Common myeloid progenitor, CD34-positive (primary cell): ENCODE results near the gene BEGAIN.

Source experiments
- CTCF ChIA-PET: fragments of 350-600 bp; sonication (Branson Sonifier 250); formaldehyde crosslinking; loops from one replicate; lab custom pipeline; 2021; ENCODE audit warnings: antibody characterized with exemption; lab: Charles Lee
- POLR2A ChIA-PET: fragments of 350-600 bp; sonication (Branson Sonifier 250); formaldehyde crosslinking; loops from one replicate; lab custom pipeline; 2021; ENCODE audit warnings: antibody characterized with exemption; lab: Charles Lee
- DNase-seq, 3 donors: peaks; one replicate each; pipeline versions ENCODE4 v3.0.0 to v3.0.0-alpha.2; 2013
- H3K27ac ChIP-seq, 2 experiments: 1 replicate in 1 of 2; 2 replicates in 1 of 2; pipeline ENCODE4 v1.7.0; 2013; ENCODE audit warnings: inconsistent platforms in 2 of 2, low read length in 2 of 2, mild to moderate bottlenecking in 2 of 2, low read depth in 1 of 2, moderate library complexity in 1 of 2; ENCODE audit not compliant: severe bottlenecking in 2 of 2, insufficient read depth in 1 of 2, poor library complexity in 1 of 2
- H3K27me3 ChIP-seq, 5 experiments: replicated peaks in 2 of 5; 1 replicate in 3 of 5; 2 replicates in 2 of 5; pipeline versions ENCODE4 v1.6.1 to v1.7.0; 2013; ENCODE audit warnings: low read length in 4 of 5, mild to moderate bottlenecking in 2 of 5, moderate library complexity in 2 of 5, inconsistent platforms in 1 of 5; ENCODE audit not compliant: insufficient read depth in 5 of 5, control insufficient read depth in 4 of 5
- H3K36me3 ChIP-seq, 4 experiments: 1 replicate in 2 of 4; 2 replicates in 2 of 4; pipeline versions ENCODE4 v1.6.1 to v1.7.0; 2013; ENCODE audit warnings: low read length in 3 of 4, control low read depth in 1 of 4, mild to moderate bottlenecking in 1 of 4; ENCODE audit not compliant: control insufficient read depth in 4 of 4, insufficient read depth in 4 of 4
- H3K4me1 ChIP-seq, 4 experiments: 1 replicate in 3 of 4; 2 replicates in 1 of 4; pipeline versions ENCODE4 v1.6.1 to v1.7.1; 2013; ENCODE audit warnings: low read length in 3 of 4, mild to moderate bottlenecking in 3 of 4, control low read depth in 1 of 4, inconsistent platforms in 1 of 4, moderate library complexity in 1 of 4; ENCODE audit not compliant: control insufficient read depth in 4 of 4, insufficient read depth in 4 of 4; ENCODE audit errors: control extremely low read depth in 1 of 4
- H3K4me3 ChIP-seq, 7 experiments: 1 replicate in 4 of 7; 2 replicates in 3 of 7; pipeline versions ENCODE4 v1.5.1 to v1.7.0; 2013; ENCODE audit warnings: mild to moderate bottlenecking in 7 of 7, low read length in 6 of 7, moderate library complexity in 6 of 7, inconsistent platforms in 2 of 7, low read depth in 2 of 7, control low read depth in 1 of 7; ENCODE audit not compliant: insufficient read depth in 4 of 7, control insufficient read depth in 1 of 7; ENCODE audit errors: extremely low read depth in 1 of 7
- H3K9me3 ChIP-seq, 5 experiments: 1 replicate in 4 of 5; 2 replicates in 1 of 5; pipeline versions ENCODE4 v1.6.1 to v1.7.1; 2013; ENCODE audit warnings: low read length in 4 of 5, mild to moderate bottlenecking in 2 of 5, inconsistent platforms in 1 of 5, low read depth in 1 of 5, moderate library complexity in 1 of 5; ENCODE audit not compliant: control insufficient read depth in 4 of 5, insufficient read depth in 2 of 5; ENCODE audit errors: control extremely low read depth in 1 of 5
- WGBS: methylation state at CpG from one replicate; pipeline ENCODE4 v1.1.5; 2013; ENCODE audit not compliant: insufficient coverage; 5-methylcytosine and 5-hydroxymethylcytosine counted together

The BEGAIN gene

DNA sequence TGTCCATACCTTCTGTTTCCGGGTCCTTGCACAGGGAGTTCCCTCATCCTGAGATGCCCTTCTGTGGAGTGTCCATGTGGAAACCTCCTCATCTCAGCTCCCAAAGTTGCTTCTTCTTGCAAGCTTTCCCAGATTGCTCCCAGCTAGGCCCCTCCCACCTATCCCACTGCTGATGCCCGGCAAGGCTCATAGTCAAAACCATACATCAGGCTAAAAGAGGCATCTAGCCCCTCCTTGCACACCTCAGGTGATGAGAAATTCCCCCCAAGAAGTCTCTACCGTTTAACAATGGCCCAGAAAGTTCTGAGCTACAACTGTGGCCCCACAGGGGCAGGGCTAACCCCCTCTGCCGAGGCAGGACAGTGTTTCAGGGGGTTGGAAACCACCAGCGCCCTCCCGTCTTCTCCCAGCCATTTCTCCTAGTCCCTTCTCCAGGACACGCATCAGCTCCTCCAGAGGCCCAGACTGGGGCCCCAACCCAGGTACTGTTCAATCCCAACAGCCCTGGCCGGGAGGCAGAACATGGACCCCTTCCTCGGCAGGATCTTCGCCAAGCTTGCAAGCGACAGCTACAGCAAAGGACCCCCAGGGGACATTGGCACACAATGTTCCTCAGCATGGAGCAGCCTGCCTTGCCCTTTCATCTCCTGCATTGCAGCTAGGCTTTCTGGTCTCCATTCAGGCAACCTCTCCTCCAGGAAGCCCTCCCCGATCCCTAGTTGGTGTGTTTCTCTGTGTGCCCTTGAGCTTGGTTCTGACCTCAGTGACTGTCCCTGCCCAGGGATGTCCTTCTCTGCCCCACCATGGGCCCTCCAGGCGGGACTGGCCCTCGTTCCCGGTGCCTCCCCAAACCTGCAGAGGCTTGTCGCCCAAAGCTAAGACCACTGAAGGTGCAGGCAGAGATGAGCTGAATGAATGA, 4.5 kb upstream of the BEGAIN start:
- CTCF ChIA-PET, result interaction anchor here (0.9 kb wide), 1 partner anchor 54 kb away, joined by 3 read pairs; no protein-coding TSS in a partner anchor
- POLR2A ChIA-PET, result interaction anchor here (0.6 kb wide), 1 partner anchor 26 kb away, joined by 3 read pairs; no protein-coding TSS in a partner anchor
- no peak for DNase-seq
- Histone ChIP-seq H3K27ac (no peak overlapping the region), H3K4me3 (no peak overlapping the region), H3K4me1 (peaks cover 0 to 5% (median 3%) of the 10 kb centered on the region in 4 experiments), H3K27me3 (peaks cover 2 to 29% (median 21%) of the 10 kb centered on the region in 5 experiments), H3K9me3 (no peaks in the 10 kb centered on the region), H3K36me3 (no peaks in the 10 kb centered on the region)
- 97% methylated on average over 12 of the region's 16 CpGs for WGBS

DNA sequence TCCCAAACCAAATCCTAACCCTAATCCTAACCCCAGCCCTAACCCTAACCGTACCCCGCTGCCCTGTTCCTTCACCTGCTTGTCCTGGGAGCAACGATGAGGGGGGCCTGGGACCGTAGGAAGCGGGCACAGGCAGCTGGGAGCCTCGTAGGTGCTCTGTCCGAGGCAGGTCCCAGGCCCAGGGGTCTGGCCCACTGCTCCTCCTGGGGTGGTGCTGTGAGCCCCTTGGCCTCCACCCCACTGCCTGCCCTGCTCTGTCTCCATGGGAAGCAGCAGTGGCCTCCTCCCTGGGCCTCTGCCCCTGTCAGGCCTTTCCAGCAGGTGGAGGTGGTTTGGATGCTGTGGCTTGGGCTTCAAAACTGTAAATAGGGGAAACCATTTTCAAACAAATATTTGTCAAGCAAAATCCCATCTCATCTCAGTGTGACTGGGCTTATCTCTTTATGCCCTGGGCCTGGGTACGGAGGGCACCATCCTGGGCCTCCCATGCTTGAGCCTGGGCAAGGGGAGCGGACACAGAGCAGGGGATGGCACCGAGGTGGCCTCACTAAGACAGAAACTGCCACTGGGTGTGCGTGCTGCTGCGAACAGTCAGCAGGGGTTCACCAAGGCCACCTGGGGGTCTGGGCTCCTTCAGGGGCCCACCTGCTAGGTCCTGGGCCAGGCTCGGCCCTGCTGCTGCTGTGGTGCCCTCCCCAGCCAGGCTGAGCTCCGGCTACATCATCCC, 3.7 kb upstream of the BEGAIN start:
- H3K27ac ChIP-seq, result no peak overlapping the region
- peaks cover 0 to 13% (median 9%) of the 10 kb centered on the region in 4 experiments for H3K4me1 ChIP-seq
- WGBS, result 97% methylated on average over 12 of the region's 14 CpGs
- H3K36me3 ChIP-seq, result no peaks in the 10 kb centered on the region
- ChIA-PET POLR2A (no interaction called here), CTCF (interaction anchor here (0.9 kb wide), 1 partner anchor 55 kb away, joined by 3 read pairs; no protein-coding TSS in a partner anchor)
- no peak overlapping the region for H3K4me3 ChIP-seq
- H3K9me3 ChIP-seq, result no peaks in the 10 kb centered on the region
- H3K27me3 ChIP-seq, result peaks cover 2 to 37% (median 22%) of the 10 kb centered on the region in 5 experiments
- no peak for DNase-seq

DNA sequence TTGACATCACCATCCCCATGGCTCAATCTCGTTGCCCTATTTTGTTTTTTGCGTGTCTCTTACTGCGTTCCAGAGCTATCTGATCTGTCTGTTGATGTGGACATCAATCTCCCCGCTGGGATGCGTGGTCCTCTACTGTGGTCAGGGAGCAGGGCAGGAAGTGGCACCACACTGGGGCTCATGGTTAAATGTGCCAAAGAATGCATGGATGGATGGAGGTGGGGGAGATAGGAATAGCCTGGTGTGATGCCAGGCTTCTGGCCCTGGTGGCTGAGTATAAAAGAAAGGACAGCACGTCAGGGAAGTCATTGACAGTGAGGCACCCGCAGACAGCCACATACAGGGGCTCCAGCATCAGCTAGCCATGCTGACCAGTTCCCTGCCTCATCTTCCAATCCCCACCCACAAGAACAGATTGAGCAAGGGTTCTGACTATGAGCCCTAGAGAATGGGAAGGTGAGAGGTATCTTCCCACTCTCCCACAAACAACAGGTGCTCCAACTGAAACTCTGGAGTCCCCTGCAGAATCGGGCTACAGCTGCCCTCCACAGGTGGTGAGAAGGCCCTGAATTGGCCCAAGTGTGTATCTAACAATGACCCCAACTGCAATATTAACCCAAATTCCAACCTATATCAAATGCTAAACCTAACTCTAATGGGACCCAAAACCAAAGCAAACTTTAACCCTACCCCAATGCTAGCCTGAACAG, 2.7 kb upstream of the BEGAIN start:
- H3K36me3 ChIP-seq, result no peaks in the 10 kb centered on the region
- no peaks in the 10 kb centered on the region for H3K9me3 ChIP-seq
- H3K4me1 ChIP-seq, result peaks cover 0 to 13% (median 9%) of the 10 kb centered on the region in 4 experiments
- 93% methylated on average over 8 of the region's 8 CpGs for WGBS
- no peak overlapping the region for H3K27ac ChIP-seq
- no peak overlapping the region for H3K4me3 ChIP-seq
- H3K27me3 ChIP-seq, result peaks cover 2 to 44% (median 23%) of the 10 kb centered on the region in 5 experiments
- POLR2A ChIA-PET, result no interaction called here
- DNase-seq, result no peak
- CTCF ChIA-PET, result no interaction called here

DNA sequence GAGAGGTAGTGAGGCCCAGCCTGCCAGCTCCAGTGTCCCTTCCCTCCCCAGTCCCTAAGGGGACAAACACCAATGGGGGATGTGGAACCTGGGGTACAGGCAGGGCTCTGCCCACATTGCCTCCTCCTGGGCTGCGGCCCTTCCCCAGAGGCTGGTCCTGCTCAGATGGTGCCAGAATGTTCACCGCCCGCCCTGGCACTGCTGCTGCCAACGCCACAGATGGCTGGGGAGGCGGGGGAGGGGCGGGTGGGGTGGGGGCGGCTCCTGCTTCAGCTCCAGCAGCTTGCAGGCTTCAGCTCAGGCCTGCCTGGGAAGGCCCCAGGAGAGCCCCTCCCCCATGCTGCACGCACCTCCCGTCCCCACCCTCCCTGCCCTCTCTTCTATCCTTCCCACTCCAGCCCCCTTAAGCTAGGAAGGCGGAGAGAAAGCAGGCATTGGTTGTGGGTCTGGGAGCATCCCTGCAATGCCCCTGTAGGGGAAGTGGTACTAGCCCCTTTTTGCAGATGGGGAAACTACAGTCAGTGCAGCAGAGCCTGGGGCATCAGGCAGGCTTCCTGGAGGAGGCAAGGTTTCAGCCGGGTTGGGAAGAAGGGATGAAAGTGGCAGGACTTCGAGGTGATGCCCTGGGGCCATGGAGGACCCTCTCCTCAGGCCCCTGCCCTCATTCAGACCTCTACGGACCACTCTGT, 2.0 kb upstream of the BEGAIN start:
- no peak for DNase-seq
- no peak overlapping the region for H3K4me3 ChIP-seq
- H3K36me3 ChIP-seq, result no peaks in the 10 kb centered on the region
- H3K9me3 ChIP-seq, result no peaks in the 10 kb centered on the region
- peaks cover 0 to 13% (median 9%) of the 10 kb centered on the region in 4 experiments for H3K4me1 ChIP-seq
- 97% methylated on average over 3 of the region's 13 CpGs for WGBS
- H3K27ac ChIP-seq, result no peak overlapping the region
- ChIA-PET POLR2A (no interaction called here), CTCF (no interaction called here)
- peaks cover 2 to 44% (median 23%) of the 10 kb centered on the region in 5 experiments for H3K27me3 ChIP-seq

DNA sequence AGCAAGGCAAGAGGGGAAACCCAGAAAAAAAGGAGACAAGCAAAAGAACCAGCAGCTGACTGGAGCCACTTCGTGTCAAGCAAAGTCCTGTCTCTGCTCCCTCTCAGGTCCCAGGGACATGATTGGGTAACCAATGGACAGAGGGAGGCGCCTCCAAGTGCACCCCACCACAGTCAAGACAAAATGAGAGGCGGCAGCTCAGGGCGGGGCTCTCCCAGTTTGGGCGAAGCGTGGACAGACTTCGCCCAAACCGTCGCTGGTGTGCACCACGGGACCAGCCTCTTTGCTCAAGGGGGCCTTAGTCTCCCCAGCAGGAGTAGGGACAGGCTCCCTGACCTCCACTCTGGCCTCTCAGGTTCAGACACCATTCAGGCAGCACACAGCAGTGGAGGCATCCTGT, 1.5 kb upstream of the BEGAIN start:
- CTCF ChIA-PET, result no interaction called here
- Histone ChIP-seq H3K27ac (no peak overlapping the region), H3K9me3 (no peaks in the 10 kb centered on the region), H3K27me3 (peaks cover 2 to 44% (median 26%) of the 10 kb centered on the region in 5 experiments), H3K4me1 (peaks cover 0 to 13% (median 9%) of the 10 kb centered on the region in 4 experiments), H3K36me3 (no peaks in the 10 kb centered on the region), H3K4me3 (no peak overlapping the region)
- no peak for DNase-seq
- WGBS, result 74% methylated on average over 9 of the region's 10 CpGs
- POLR2A ChIA-PET, result no interaction called here

DNA sequence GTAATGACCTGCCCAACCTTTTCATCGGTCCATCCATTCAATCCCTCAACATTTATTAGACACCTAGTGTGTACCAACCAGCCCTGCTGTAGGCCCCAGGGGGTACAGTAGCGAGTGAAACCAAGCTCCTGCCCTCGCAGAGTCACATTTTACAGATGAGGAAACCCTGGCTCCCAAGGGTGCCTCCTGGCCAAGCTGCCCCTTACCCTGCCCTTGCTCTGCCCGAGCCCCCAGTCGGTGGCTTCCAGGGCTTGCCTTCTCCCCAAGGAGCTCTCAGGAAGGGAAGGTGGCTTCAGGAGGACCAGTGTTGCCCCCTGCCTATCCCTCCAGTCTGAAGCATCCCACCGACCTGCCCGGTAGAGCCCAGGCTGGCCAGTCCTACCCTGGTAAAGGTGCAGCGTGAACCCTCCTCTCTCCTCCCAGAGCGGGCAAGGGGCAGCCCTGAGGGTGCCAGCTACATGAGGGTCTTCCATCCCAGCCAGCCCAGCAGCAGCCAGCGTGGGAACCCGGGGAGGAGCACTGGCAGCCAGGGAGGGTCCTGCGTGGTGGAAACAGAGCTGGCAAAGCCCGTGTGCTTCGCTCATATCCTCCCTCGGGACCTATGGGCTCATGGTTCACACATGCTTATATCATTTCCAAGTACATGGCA, 670 bp upstream of the BEGAIN start:
- 54% methylated on average over 10 of the region's 15 CpGs for WGBS
- H3K27ac ChIP-seq, result no peak overlapping the region
- ChIA-PET POLR2A (no interaction called here), CTCF (no interaction called here)
- peaks cover 0 to 13% (median 9%) of the 10 kb centered on the region in 4 experiments for H3K4me1 ChIP-seq
- no peaks in the 10 kb centered on the region for H3K36me3 ChIP-seq
- no peak overlapping the region for H3K4me3 ChIP-seq
- H3K27me3 ChIP-seq, result peaks cover 2 to 44% (median 28%) of the 10 kb centered on the region in 5 experiments
- no peaks in the 10 kb centered on the region for H3K9me3 ChIP-seq
- no peak for DNase-seq
